Forelimb muscle (tissue), 1 donor: ENCODE measurements around the gene BMS1. TPM values are rescaled to one million over a fixed set of nuclear protein-coding genes. Genes with fewer than 3 reads are reported as not detected.

Experiments
- polyA plus RNA-seq: library from polyadenylated mRNA; unstranded; fragments of 120-200 nt; gene quantifications from one replicate; pipeline ENCODE4 v1.2.1, GENCODE V29; 2013; ENCODE audit not compliant: insufficient read length

Gene BMS1
- polyA plus RNA-seq, 1 donor: 14.9 TPM

Other genes starting within 250 kb of the BMS1 start
- gene ZNF33B, start 144.2 kb upstream of the BMS1 start, polyA plus RNA-seq: 18.8 TPM